Activated naive CD4-positive, alpha-beta T cell (primary cell): ENCODE results near the gene ZNF132.
A peak's percentile ranks its signal among the peaks of the same experiment; 100 is the strongest.
"Not testable (repeated sequence)": the region's sequence is repeated elsewhere in the genome, so short reads cannot be mapped to it uniquely, and the experiment has no call there.

Experiments
- DNase-seq, 4 experiments: peaks; one replicate each; lab custom pipeline; 2025; lab: John Stamatoyannopoulos, UW

Gene ZNF132

DNA sequence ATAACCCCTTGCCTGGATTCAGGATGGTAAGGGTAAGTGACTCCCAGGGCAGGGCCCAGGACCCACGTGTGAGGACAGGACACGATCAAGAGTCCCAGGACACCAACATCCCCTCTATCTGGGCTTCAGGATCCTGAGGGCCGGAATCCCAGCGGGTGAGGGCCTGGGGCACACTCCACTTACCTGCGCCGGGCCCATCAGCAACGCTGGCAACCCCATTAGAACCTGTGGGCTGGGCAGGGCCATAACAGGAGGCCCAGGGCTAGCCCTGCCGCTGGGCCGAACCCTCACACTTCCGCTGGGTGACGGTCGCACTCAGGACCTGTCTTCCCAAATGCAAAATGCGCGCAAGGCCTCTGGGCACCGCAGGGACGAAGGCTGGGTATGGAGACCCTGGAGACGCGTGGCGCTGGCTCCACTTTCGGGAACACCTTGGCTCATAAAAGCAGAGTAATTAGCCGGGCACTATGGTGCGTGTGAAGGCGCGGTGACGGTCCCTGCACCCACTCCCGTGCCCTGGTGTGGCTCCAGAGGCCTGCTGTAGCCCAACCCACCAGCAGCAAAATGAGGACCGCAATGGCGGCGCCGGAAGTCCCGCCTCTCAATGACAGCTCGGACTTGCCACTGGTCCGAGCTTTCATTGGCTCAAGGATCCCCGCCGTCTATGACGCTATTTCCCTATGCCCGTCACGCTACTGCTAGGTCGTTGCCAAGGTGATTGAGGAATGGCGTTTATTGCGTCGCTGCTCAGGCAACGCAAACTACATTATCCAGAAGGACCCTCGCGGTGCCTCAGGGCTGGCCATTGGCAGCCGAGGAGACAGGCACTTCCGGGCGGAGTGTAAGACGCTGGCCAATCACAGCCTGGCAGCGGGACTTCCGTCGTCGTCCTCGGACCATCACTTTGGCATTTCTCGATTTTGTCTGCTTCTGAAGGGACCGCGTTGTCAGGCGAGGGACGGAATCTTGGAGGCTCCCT lies at the start of gene ZNF132:
TSS of gene ZNF132 (minus strand) at position 578 of the 979 bp plus-strand sequence. CDS start at position 246, 332 bp downstream.
- peak; percentile 79 to 94 (median 88) for DNase-seq

DNA sequence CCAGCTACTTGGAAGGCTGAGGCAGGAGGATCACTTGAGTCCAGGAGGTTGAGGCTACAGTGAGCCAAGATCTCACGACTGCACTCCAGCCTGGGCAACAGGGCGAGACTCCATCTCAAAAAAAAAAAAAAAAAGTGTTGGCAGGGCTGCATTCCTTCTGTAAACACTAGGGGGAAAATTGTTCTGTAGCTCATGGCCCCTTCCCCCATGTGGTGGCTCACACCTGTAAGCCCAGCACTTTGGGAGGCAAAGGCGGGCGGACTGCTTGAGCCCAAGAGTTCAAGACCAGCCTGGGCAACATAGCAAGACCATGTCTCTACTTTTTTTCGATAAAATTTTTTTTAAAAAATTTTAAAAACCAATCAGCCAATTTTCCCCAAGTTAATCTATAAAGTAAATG lies 44.4 kb upstream of the ZNF132 start:
- DNase-seq: not testable (repeated sequence)

DNA sequence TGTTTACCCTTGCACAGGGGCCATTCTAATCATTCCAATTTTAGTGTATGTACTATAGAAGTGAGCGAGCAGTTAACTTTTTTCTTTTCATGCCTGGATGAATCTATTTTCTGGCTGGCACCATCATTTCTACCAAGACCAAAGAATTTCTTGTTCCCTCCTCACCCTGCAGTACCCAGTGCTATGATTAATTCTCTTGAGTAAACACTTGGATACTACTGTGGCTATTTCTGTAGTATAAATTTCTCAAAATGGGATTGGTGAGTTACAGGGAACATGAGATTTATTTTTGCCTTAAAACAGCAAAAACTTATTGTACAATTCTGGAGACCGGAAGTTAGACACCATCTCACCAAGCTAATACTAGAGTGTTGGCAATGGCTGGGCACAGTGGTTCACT lies 43.8 kb upstream of the ZNF132 start:
- DNase-seq: no peak

DNA sequence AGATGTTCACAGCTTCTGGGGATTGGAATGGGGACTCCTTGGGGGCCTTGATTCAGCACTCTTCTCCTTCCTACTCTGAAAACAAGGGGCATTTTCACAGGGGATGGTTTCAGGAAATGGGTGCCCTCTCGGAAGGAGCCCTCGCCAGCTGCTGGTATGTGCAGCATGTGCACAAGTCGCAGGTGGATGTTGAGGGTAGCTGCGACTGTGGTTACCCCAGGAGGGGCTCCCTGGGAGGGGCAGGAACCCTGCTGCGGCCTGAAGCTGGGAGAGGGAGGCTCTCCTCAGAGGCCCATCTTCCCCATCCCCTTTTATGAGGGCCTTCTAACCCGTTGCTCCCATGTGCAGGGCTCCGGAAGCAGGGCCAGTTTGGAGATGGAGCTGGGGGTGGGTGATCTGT lies 42.4 kb upstream of the ZNF132 start:
- no peak for DNase-seq

DNA sequence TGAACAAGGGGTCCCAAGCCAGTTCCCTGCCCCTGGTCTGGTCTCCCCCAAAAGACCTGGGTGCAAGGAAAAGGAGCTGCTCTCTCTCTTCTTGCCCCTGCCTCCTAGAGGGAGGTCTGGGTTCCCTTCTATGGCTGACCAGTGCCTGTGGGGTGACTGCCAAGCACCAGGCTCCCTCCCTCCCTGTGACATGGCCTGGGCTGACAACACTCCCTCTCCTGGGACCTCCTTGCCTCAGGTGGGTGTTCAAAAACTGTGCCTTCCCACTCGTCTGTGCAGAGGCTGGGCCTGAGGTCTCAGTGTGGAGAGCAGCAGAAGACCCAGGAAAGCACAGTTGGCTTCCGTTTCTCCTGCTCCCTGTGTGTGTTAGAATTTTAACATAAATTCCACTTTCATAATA lies 40.9 kb upstream of the ZNF132 start:
- no peak for DNase-seq

DNA sequence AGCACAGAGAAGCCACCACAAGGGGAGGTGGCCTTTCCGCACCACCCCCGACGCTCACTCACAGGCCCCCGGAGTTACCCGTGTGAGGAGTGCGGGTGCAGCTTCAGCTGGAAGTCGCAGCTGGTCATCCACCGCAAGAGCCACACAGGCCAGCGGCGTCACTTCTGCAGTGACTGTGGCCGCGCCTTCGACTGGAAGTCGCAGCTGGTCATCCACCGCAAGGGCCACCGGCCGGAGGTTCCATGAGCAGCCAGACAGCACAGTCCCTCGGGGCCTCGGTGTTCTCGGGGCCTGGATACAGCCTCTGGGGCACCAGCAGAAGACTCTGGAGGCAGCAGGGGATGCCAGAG lies 40.5 kb upstream of the ZNF132 start:
- no peak for DNase-seq

DNA sequence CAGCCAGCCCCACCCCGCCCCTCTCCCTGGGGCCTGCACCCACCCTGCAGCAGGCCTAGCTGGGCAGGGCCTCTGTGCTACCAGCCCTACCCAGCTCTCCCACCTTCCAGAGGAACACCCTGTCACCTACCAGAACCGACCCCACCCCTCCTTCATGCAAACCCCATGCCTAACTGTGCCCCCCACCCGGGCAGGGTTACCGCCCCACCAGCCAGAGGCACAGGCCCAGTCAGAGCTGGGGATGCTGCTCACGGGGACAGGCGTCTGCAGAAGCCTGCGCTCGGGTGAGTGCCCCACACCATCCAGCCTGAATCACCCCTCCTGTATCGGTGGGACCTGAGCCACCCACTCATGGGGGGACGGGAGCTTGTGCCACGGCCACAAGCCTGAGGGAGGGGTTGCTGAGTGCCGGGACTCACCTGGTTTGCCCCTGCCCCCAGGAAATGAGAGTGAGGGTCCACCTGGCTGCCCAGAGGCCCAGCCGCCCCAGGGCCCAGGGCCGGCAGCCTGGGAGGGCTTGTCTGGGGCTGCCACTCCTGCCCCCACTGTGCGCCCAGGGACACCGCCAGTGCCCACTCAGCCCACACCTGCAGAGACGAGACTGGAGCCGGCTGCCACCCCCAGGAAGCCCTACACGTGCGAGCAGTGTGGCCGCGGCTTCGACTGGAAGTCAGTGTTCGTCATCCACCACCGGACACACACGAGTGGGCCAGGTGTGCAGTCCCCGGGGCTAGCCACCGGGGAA lies 40.0 kb upstream of the ZNF132 start:
- DNase-seq: no peak

DNA sequence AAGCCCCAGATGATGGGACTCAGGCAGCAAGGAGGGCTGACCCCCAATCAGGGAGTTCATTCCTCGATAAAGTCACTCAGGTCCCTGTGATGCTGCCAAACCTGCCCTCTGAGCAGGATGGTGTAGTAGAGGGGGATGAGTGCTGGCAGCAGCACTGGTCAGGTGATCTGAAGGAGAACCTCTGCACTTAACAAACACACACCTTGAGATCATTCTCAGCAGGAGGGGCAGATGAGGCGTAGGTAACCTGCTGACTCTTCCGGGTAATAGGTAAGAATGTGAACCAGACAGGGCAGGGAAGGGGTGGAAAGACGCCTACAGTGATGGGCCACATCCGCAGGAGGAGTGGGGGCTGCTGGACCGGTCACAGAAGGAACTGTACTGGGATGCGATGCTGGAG lies 39.4 kb upstream of the ZNF132 start:
- no peak for DNase-seq

DNA sequence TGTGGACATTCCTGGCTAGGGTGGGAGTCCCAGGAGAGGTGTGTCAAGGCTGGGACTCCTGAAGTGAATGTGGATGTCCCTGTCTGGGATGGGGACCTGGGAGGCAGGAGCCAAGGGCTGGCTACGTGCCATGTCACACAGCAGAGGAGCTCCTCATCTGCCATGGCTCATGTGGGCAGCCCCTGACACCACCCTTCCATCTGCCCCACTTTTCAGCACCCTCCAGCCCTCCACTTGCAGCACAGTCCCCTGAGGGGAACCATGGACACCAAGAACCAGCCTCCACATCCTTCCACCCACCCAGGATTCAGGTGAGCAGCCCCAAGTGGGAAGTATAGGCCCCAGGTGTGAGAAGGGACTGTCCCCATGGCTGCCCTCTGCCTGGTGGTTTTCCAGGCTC lies 37.9 kb upstream of the ZNF132 start:
- DNase-seq: no peak

DNA sequence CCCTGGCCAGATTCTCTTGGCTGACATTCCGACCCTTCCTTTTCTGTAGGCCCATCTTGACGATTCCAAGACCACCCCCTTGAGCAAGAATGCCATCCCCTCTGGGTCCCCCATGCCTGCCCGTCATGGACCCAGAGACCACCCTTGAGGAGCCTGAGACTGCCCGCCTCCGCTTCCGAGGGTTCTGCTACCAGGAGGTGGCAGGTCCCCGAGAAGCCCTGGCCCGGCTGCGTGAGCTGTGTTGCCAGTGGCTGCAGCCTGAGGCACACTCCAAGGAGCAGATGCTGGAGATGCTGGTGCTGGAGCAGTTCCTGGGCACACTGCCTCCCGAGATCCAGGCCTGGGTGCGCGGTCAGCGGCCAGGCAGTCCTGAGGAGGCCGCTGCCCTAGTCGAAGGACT lies 37.2 kb upstream of the ZNF132 start:
- DNase-seq: no peak

DNA sequence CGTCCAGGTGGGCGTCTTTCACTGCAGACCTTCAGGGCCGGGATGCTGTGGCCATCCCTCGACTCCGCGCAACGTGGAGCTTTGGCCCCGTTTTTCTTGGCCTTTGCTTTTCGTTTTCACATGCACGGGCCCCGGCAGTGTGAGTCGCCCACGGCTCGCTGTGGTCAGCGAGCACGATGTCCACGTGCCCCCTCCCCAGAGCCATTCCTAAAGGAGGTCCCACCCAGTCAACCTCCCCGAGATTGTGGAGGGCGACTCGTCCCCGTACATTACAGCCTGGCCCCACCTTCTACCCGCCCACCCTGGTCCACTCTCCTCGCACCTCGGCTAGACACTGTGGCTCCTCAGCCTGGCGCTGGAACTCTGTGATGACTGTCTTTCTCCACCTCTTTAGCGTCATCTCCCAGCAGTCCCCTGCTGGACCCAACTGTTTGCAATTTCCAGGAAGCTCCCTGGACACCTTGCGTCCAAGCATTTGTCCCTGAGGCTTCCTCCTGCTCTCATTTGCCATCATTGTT lies 36.6 kb upstream of the ZNF132 start:
- no peak for DNase-seq

DNA sequence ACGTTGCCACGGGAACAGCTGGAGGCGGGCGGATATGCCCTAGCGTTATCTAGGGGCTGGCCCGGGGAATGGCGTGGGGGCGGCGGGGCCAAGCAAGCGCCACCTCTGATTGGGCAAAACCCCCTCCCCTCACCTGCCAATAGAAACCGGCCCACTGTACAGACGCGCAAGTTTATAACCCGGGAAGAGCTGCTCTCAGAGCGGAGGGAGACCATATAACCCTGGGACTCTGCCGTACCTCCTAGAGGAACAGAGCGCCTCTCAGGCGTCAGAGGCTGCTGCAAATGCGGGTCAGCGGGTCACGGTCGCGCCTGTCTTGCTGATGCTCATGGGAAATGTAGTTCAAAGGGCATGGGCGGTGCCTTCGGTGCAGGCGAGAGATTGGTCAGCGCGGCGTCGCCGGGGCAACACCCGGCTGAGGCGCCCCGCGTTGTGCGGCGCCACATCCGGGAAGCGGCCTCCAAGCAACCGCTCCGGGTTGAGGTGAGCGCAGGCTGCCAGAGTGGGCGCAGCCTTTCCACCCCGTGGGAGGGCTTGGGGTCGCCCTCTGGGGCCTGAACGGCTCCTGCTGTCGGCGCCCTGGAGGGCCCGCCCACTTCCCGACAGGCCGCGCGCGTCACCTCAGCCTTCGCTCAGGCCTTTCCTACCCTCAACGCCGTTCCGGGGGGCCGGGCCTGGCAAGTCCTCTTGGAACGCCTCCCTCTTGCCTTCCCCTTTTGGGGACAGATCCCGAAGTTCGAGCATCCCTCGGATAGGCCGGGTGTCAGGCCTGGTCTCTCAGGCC lies 36.0 kb upstream of the ZNF132 start, which contains the start of gene ZNF446:
TSS of gene ZNF446 (plus strand) at position 639 of the 784 bp plus-strand sequence. CDS start 867 bp downstream, outside the sequence.
- DNase-seq: peak; percentile 80 to 92 (median 86)

DNA sequence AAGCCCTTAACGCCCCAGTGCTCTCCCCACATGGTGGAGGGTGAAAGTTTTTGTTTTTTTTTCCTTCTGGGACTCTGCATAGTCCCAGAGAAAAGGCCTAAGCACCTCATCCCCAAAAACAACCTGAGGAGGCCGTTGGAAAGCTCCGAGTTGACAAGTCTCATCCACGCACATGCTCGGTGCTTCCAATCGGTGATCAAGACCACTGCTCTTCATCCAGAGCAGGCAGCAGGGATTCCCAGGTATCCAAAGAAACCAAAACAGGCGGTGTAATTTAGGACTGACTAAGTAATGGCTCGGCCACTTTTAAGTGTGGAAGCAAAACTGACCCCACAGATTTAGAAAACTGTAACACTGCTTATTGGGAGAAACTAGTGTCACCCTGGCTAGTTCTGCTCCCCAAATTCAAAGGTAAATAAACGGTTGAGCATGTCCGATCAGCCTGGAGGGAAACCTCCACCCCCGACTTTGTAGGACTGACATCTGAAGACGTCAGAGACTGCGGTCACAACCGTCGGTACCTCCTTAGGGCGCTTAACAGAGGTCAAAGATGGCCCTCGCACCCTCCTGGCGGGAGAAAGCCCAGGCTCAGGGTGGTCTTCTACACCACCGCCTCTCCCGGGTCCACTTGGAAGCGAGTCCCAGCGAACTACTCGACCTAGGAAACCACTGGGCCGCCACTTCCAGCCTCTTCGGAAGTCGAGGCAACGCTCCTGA lies 35.2 kb upstream of the ZNF132 start:
- no peak for DNase-seq

DNA sequence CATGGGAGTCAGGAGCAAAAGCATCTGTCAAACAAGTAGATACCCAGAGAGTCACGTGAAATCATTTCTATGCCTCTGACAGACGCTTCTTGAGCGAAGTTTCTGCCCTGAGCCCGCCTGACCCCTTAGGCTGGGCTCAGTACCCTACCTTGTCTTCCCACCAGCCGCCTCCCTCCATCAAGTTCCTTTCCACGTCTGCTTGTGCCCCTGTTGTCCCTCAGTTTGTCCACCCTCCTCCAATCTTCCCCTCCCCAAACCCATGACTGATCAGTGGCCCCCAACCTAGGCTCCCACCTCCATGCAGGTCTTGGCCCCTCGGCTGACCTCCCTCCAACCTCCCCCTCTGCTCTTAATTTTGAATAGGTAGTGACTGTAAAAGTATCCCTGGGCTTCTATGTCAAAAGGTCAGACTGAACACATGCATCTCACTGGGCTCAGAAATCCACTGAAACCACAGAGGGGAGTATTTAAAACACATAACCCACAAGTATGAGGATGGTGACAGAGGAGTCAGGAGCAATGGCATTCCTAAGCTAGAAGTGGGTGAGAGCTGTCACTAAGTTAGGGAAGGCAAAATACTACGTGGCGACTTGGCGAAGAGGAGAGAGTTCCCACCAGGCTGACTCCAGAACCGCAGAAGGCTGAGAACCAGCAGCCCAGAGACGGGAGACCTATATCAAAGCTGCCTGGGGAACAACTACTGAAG lies 34.5 kb upstream of the ZNF132 start:
- DNase-seq: no peak

DNA sequence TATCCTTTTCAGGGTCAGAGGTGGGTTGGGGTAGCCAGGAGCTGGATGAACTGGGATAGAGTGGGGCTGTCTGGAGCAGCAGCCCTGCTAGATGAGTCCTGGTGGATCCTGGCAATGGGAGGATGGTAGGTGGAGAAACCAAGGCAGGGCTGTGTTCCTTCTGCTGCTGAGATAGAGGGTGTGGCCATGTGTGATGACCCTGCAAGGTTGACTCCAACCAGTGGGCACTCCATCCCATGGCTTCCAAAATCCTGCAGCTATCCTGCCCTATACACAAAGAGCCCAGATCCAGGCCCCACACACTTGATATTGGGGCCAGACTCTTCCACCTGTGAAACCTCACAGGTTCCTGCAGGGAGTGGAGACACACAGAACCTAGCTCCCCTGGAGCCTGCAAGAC lies 33.8 kb upstream of the ZNF132 start:
- DNase-seq: no peak

DNA sequence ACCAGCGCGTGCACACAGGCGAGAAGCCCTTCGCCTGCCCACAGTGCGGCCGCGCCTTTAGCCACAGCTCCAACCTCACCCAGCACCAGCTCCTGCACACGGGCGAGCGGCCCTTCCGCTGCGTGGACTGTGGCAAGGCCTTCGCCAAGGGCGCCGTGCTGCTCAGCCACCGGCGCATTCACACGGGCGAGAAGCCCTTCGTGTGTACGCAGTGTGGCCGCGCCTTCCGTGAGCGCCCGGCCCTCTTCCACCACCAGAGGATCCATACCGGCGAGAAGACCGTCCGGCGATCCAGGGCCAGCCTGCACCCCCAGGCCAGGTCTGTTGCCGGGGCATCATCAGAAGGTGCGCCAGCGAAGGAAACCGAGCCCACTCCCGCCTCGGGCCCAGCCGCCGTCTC lies 31.8 kb upstream of the ZNF132 start:
- DNase-seq: no peak

DNA sequence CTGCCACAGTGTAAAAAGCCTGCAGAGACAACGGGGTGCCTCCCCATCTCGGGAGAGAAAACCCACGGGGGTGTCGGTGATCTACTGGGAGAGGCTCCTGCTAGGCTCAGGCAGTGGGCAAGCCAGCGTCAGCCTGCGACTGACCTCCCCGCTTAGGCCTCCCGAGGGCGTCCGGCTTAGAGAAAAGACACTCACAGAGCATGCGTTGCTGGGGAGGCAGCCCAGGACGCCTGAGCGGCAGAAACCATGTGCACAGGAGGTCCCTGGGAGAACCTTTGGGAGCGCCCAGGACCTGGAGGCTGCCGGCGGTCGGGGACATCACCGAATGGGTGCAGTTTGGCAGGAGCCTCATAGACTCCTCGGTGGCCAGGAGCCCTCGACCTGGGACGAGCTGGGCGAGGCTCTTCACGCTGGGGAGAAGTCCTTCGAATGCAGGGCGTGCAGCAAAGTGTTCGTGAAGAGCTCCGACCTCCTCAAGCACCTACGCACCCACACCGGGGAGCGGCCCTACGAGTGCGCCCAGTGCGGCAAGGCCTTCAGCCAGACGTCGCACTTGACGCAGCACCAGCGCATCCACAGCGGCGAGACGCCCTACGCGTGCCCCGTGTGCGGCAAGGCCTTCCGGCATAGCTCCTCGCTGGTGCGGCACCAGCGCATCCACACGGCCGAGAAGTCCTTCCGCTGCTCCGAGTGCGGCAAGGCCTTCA lies 31.0 kb upstream of the ZNF132 start:
- DNase-seq: not testable (repeated sequence)

DNA sequence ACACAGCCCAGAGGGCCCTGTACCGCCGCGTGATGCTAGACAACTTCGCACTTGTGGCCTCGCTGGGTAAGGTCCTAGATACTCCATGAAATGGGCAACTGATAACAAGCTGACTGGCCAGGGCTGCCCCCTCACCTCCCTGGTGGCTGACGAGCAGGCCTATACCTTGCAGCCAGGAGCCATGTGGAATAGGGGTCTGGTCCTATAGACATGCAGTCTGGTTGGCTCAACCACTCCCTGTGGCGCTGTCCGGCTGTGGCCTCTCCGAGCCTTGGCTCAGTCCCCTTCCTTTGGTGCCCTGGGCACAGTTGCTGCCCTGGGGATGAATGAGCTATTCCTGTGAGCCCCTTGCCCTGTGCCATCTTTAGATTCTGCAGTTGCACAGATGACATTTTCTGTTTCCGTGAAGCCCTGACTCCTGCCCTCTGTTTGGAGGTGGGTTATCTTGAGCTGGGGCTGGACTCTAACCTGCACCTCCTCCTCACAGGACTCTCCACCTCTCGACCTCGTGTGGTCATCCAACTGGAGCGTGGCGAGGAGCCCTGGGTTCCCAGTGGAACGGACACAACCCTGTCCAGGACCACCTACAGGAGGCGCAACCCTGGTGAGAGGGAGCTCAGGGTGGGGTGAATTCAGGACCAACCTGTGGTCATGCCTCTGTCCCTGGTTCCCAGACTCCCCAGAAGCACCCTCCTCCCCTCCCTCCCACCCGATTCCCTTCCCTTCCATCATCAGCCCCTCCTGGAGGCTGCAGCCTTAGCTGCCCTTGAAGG lies 29.5 kb upstream of the ZNF132 start:
- DNase-seq: no peak

DNA sequence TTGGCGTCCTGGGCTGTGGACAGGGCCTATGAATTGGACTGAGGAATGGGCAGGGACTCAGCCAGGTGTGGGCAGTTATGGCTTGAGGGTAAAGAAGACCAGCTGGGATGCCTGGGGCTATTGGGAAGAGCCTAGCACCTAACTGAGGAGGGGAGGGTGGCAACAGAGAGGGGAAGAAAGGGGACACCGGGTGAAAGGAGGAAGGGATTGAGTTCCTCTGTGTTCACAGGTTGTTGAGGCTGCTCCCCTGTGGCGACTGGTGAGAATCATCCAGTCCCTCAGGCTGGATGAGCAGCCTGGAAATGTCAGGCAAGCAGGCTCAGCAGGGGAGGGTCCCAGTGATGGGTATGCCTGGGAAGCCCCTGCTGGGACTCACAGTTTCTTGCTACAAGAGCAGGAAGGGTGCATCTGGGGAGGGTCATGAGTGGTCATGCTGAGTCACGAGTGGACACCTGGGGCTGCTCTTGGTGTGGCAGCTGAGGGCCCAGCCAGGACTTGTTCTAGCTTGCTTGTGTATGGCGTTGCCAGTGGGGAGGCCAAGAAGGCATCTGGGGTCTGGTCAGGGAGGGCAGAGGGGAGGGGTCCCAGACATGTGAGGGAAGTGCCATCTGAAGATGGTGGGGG lies 28.4 kb upstream of the ZNF132 start:
- DNase-seq: no peak
